AG04449 (cell line): ENCODE data around the gene ADGRB3.

Experiments
- CTCF ChIA-PET: fragments of 350-600 bp; formaldehyde crosslinking; extraction: SDS; loops from one replicate; lab custom pipeline; 2021; ENCODE audit warnings: antibody characterized with exemption; lab: Yijun Ruan, JAX
- POLR2A ChIA-PET: fragments of 400-600, 350-600 bp; formaldehyde crosslinking; extraction: SDS; loops from one replicate; lab custom pipeline; 2020; ENCODE audit warnings: antibody characterized with exemption, inconsistent platforms; lab: Yijun Ruan, JAX
- DNase-seq: peaks from one replicate; pipeline ENCODE4 v3.0.0-alpha.2; 2010; ENCODE audit warnings: low read depth, low spot score
- H3K4me3 ChIP-seq: 2 replicates; pipeline ENCODE4 v1.5.1; 2011; ENCODE audit warnings: low read depth, mild to moderate bottlenecking, control low read depth, low read length
- CTCF ChIP-seq: IDR thresholded peaks from one replicate; pipeline ENCODE4 v1.5.1; 2011; ENCODE audit warnings: mild to moderate bottlenecking, moderate library complexity, low read length, control low read depth, inconsistent platforms; ENCODE audit not compliant: insufficient read depth; ENCODE audit errors: missing control alignments

ADGRB3 gene

GRCh38 chr6:68711386-68712000 is 76.4 kb downstream of the ADGRB3 start:
- no peak for DNase-seq

GRCh38 chr6:68716620-68717019 is 81.5 kb downstream of the ADGRB3 start:
- ChIA-PET POLR2A (no interaction called here), CTCF (no interaction called here)

More at GRCh38 chr6:68711386-68712000, 76.4 kb downstream of the ADGRB3 start:
- ChIA-PET POLR2A (no interaction called here), CTCF (no interaction called here)
- TF ChIP-seq CTCF, result no peak
- H3K4me3 ChIP-seq, result no peak overlapping the region

GRCh38 chr6:68718385-68719073 is 83.4 kb downstream of the ADGRB3 start:
- POLR2A ChIA-PET, result no interaction called here
- no peak for TF ChIP-seq CTCF
- DNase-seq, result no peak
- CTCF ChIA-PET, result no interaction called here
- H3K4me3 ChIP-seq, result no peak overlapping the region

More at GRCh38 chr6:68716620-68717019, 81.5 kb downstream of the ADGRB3 start:
- no peak for DNase-seq
- no peak for TF ChIP-seq CTCF
- H3K4me3 ChIP-seq, result no peak overlapping the region

GRCh38 chr6:68719761-68720160 is 84.7 kb downstream of the ADGRB3 start:
- DNase-seq, result no peak
- ChIA-PET POLR2A (no interaction called here), CTCF (no interaction called here)
- no peak overlapping the region for H3K4me3 ChIP-seq
- no peak for TF ChIP-seq CTCF

GRCh38 chr6:68722891-68723527 is 87.9 kb downstream of the ADGRB3 start:
- ChIA-PET CTCF (no interaction called here), POLR2A (no interaction called here)
- H3K4me3 ChIP-seq, result no peak overlapping the region
- DNase-seq, result no peak
- TF ChIP-seq CTCF, result no peak

- ChIA-PET CTCF (no interaction called here), POLR2A (no interaction called here)
- TF ChIP-seq CTCF, result no peak
- DNase-seq, result no peak
- no peak overlapping the region for H3K4me3 ChIP-seq
Measured at GRCh38 chr6:68724060-68724459, 89.0 kb downstream of the ADGRB3 start.
